ENCODE measurements around the gene C5. TPM values are rescaled to one million over a fixed set of nuclear protein-coding genes. Genes with fewer than 3 reads are reported as not detected.

The C5 gene
- total RNA-seq, 4 donors from 2014 or later: 3.2 to 13.2 (median 6.8) TPM

DNA sequence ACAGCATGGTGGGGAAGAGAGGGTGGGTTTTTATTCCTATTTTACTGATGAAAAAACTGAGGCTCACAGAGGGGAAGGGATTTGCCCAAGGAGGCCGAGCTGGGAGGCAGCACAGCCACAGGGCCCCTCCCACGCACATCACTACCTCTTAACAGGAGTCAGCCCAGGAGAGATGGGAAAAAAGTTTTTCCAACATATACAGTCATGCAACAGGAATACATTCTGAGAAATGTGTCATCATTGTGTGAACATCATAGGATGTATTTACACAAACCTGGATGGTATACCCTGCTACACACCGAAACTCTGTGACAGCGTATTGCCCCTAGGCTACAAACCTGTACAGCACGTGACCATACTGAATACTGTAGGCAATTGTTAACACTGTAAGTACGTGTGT, 135.1 kb downstream of the C5 start:
- no peak for TF ChIP-seq EP300 (IDR thresholded peaks at IDR 0.05)
- TF ChIP-seq, protein P1, sequence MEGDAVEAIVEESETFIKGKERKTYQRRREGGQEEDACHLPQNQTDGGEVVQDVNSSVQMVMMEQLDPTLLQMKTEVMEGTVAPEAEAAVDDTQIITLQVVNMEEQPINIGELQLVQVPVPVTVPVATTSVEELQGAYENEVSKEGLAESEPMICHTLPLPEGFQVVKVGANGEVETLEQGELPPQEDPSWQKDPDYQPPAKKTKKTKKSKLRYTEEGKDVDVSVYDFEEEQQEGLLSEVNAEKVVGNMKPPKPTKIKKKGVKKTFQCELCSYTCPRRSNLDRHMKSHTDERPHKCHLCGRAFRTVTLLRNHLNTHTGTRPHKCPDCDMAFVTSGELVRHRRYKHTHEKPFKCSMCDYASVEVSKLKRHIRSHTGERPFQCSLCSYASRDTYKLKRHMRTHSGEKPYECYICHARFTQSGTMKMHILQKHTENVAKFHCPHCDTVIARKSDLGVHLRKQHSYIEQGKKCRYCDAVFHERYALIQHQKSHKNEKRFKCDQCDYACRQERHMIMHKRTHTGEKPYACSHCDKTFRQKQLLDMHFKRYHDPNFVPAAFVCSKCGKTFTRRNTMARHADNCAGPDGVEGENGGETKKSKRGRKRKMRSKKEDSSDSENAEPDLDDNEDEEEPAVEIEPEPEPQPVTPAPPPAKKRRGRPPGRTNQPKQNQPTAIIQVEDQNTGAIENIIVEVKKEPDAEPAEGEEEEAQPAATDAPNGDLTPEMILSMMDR (IDR thresholded peaks at IDR 0.05): no peak
- TF ChIP-seq POLR2AphosphoS5 (IDR thresholded peaks at IDR 0.05): no peak
- TF ChIP-seq POLR2A (IDR thresholded peaks at IDR 0.05): no peak
- Histone ChIP-seq H3K4me1 (peaks cover 39% of the 10 kb centered on the region), H3K9me3 (no peaks in the 10 kb centered on the region), H3K27me3 (no peaks in the 10 kb centered on the region), H3K4me3 (no peak overlapping the region), H3K36me3 (peaks cover 4% of the 10 kb centered on the region), H3K27ac (no peak overlapping the region)
- WGBS: 87% methylated on average over 6 of the region's 6 CpGs
- no peak for DNase-seq (ENCODE audit: low spot score in 2 of 2)

DNA sequence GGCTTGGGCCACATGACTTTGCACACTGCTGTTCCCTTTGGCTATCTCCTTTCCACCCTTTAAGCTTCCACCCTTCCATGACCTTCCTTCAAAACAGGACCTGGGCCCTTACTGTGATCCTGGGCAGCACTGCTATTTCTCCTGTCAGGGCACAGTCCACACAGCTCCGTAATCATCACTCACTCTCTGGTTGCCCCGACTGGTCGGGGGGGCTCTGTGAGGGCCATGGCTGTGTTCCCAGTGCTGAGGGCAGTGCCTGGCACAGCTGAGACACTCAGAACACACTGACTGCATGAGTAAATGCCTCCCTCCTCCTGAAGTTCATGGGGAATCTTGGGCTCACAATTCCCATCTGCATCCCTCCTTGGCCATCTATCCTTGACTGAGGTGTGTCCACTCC, 135.7 kb downstream of the C5 start:
- Histone ChIP-seq H3K4me1 (peaks cover 37% of the 10 kb centered on the region), H3K4me3 (no peak overlapping the region), H3K36me3 (peaks cover 4% of the 10 kb centered on the region), H3K27ac (no peak overlapping the region), H3K9me3 (no peaks in the 10 kb centered on the region), H3K27me3 (no peaks in the 10 kb centered on the region)
- WGBS: 87% methylated on average over 3 of the region's 3 CpGs
- TF ChIP-seq, protein P1 (IDR thresholded peaks at IDR 0.05): no peak
- no peak for TF ChIP-seq EP300 (IDR thresholded peaks at IDR 0.05)
- no peak for TF ChIP-seq POLR2AphosphoS5 (IDR thresholded peaks at IDR 0.05)
- no peak for TF ChIP-seq POLR2A (IDR thresholded peaks at IDR 0.05)
- no peak for DNase-seq (ENCODE audit: low spot score in 2 of 2)

DNA sequence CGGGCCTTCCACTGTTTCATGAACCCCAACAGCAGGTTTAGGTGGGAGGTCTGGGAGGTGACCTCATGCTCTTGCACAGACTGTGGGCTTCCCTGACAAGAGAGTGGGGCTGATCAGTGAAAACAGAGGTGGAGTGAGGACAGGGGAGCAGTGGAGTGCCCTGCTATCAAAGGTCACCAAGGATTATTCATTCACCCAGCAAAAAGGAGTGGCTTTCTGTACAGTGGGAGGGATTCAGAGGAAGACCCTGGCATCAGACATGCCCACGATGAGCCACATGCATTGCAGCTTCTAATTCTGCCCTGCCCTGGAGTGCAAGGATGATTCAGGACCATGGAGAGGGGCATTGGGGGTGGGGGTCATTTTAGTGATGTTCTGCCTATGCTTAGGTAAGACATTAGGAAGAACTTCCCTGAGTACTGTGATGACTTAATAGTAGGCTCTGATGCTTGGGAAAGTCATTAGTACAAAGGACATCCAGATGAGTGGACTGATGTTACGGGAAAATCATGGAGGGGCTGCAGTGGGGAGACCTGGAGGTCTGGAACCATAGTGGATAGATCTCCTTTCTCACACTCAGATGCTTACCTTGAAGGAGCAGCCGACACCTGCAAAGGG, 136.3 kb downstream of the C5 start:
- peaks cover 31% of the 10 kb centered on the region for H3K4me1 ChIP-seq
- H3K36me3 ChIP-seq: peaks cover 4% of the 10 kb centered on the region
- H3K27me3 ChIP-seq: no peaks in the 10 kb centered on the region
- TF ChIP-seq POLR2A (IDR thresholded peaks at IDR 0.05) (no peak), EP300 (IDR thresholded peaks at IDR 0.05) (no peak), POLR2AphosphoS5 (IDR thresholded peaks at IDR 0.05) (no peak)
- TF ChIP-seq, protein P1 (IDR thresholded peaks at IDR 0.05): no peak
- no peaks in the 10 kb centered on the region for H3K9me3 ChIP-seq
- DNase-seq (ENCODE audit: low spot score in 2 of 2): no peak
- no peak overlapping the region for H3K4me3 ChIP-seq
- 84% methylated on average over 3 of the region's 4 CpGs for WGBS
- no peak overlapping the region for H3K27ac ChIP-seq

DNA sequence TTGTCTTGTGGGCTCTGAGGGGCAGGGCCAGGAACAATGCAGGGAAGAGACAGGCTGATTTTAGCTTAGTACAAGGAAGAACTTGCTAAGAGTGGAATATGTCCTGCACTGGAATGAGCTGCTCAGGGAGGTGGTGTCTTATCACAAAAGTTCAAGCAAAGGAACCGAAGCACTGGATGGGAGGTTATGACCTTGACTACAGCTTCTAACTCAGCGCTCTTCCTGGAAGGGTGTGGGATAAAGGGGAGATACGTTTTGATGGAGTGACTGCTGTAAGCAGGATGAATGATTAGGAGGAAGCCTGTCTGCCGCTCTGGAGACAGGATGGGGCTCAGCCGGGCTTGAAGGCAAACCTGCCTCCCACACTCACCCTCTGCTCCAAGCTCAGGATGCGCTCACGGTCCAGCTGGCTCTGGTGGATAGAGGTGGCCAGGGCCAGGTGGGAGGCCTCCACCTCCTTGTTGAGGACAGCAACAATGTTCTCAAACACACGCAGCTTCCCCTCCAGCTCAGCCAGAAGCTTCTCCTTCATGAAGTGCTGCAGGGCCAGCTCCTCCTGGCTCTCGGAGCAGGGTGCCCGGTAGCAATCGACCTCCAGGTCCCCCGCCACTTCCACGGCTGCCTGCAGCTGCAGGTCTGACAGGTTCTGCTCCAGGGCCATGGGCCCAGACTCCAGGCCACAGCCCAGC, 137.0 kb downstream of the C5 start:
- no peak overlapping the region for H3K27ac ChIP-seq
- peaks cover 4% of the 10 kb centered on the region for H3K36me3 ChIP-seq
- WGBS: 90% methylated on average over 10 of the region's 13 CpGs
- no peaks in the 10 kb centered on the region for H3K27me3 ChIP-seq
- H3K4me1 ChIP-seq: peaks cover 28% of the 10 kb centered on the region
- no peak overlapping the region for H3K4me3 ChIP-seq
- TF ChIP-seq POLR2A (IDR thresholded peaks at IDR 0.05) (no peak), EP300 (IDR thresholded peaks at IDR 0.05) (no peak), POLR2AphosphoS5 (IDR thresholded peaks at IDR 0.05) (no peak)
- TF ChIP-seq, protein P1 (IDR thresholded peaks at IDR 0.05): no peak
- DNase-seq (ENCODE audit: low spot score in 2 of 2): no peak
- no peaks in the 10 kb centered on the region for H3K9me3 ChIP-seq

DNA sequence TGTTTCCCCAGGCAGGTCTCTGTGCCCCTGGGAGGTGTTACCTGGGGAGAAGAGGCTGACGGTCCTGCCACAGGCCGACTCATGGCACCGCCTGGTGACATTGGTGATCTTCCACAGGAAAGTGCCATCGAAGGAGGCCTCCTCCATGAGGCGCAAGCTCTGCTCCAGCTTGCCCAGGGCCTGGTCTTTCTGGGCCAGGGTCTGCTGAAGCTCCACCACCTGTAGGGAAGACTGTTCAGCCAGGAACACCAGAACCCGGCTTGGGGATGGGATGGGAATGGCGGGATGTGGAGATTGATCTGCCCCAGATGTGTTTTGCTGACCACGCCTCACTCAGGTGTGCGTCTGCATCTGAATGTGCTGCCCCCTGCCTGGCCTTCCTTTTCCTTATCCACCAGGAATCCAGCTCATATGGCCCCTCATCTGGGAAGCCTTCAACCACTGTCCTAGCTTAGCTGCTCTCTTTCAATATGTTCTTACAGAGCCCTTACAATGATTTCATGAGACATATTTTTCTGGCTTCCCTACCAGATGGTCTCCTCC, 138.7 kb downstream of the C5 start:
- no peaks in the 10 kb centered on the region for H3K9me3 ChIP-seq
- no peak for DNase-seq (ENCODE audit: low spot score in 2 of 2)
- H3K4me3 ChIP-seq: no peak overlapping the region
- H3K27me3 ChIP-seq: no peaks in the 10 kb centered on the region
- peaks cover 20% of the 10 kb centered on the region for H3K4me1 ChIP-seq
- 98% methylated on average over 9 of the region's 9 CpGs for WGBS
- TF ChIP-seq, protein P1 (IDR thresholded peaks at IDR 0.05): no peak
- TF ChIP-seq POLR2A (IDR thresholded peaks at IDR 0.05): no peak
- no peak for TF ChIP-seq EP300 (IDR thresholded peaks at IDR 0.05)
- no peak for TF ChIP-seq POLR2AphosphoS5 (IDR thresholded peaks at IDR 0.05)
- H3K27ac ChIP-seq: no peak overlapping the region
- H3K36me3 ChIP-seq: peaks cover 4% of the 10 kb centered on the region
